Measurements from ENCODE around the gene EXOC6B.

EXOC6B gene

DNA sequence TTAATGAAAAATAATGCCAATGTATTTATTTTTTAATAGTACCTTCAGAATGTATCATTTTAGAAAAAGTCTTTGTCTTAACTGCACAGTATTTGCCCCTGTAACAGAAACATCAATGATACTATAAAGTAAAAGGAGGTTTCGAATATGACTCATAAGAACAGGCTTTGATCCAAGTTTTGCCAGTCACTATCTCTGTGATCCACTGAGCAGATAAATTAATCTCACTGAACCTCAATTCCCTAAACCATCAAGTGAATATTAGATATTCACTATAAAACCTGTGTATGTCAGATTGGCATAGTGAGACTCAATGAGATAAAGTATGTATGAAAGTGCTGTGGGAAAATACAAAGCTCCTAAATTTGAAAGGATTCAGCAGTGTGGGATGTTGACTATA, 292.1 kb downstream of the EXOC6B start:
- DNase-seq (ENCODE audit: low read depth, low spot score), result no peak
- Histone ChIP-seq H3K27me3 (ENCODE audit: insufficient read depth, insufficient read length) (no peaks in the 10 kb centered on the region), H3K9me3 (ENCODE audit: insufficient read depth, low read length) (no peaks in the 10 kb centered on the region), H3K36me3 (ENCODE audit: insufficient read depth, insufficient read length, low read length) (no peaks in the 10 kb centered on the region), H3K4me3 (ENCODE audit: insufficient read length, low read depth) (no peak overlapping the region), H3K4me1 (ENCODE audit: insufficient read depth, insufficient read length) (no peaks in the 10 kb centered on the region), H3K9ac (ENCODE audit: insufficient read length, low read depth) (no peak overlapping the region)
- TF ChIP-seq ZNF274 (IDR thresholded peaks at IDR 0.05; ENCODE audit: low read depth, low read length) (no peak), YY1 (IDR thresholded peaks at IDR 0.05; ENCODE audit: insufficient read depth, insufficient read length) (no peak), SUZ12 (IDR thresholded peaks at IDR 0.05; ENCODE audit: extremely low read depth, insufficient read depth, insufficient read length) (no peak)

DNA sequence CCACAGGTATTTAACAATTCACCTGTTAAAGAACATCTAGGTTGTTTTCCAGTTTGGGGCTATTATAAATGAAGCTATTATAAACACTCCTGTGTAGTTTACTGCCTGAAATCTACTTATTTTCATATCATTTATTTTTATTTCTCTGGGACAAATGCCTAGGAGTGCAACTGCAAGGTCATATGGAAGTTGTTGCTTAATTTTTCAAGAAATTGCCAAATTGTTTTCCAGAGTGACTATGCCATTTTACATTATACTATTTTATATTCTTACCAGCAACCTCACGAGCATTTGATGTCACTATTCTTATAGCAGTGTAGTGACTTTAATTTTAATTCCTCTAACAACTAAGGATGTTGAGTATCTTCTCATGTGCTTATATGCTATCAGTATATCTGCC, 298.4 kb downstream of the EXOC6B start:
- H3K9me3 ChIP-seq (ENCODE audit: insufficient read depth, low read length), result no peaks in the 10 kb centered on the region
- H3K4me3 ChIP-seq (ENCODE audit: insufficient read length, low read depth), result no peak overlapping the region
- H3K36me3 ChIP-seq (ENCODE audit: insufficient read depth, insufficient read length, low read length), result no peaks in the 10 kb centered on the region
- DNase-seq (ENCODE audit: low read depth, low spot score), result no peak
- no peak overlapping the region for H3K9ac ChIP-seq (ENCODE audit: insufficient read length, low read depth)
- no peaks in the 10 kb centered on the region for H3K4me1 ChIP-seq (ENCODE audit: insufficient read depth, insufficient read length)
- TF ChIP-seq ZNF274 (IDR thresholded peaks at IDR 0.05; ENCODE audit: low read depth, low read length) (no peak), SUZ12 (IDR thresholded peaks at IDR 0.05; ENCODE audit: extremely low read depth, insufficient read depth, insufficient read length) (no peak), YY1 (IDR thresholded peaks at IDR 0.05; ENCODE audit: insufficient read depth, insufficient read length) (no peak)
- H3K27me3 ChIP-seq (ENCODE audit: insufficient read depth, insufficient read length), result no peaks in the 10 kb centered on the region

DNA sequence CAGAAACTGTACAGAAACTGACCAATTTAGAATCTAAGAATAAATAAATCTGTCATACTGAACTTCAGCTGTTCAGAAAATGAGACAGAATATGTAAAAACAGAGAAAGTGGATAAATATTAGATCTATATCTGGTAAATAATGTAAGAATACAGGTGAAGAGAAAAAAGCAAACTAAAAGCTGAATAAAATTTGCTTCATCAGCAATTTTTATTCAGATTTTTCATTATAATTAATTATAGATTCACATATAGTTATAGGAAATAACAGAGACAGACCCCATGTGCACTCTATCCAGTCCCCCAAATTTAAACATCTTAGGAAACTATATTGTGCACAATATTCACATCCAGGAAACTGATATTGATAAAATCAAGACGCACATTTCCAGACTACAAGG, 299.2 kb downstream of the EXOC6B start:
- Histone ChIP-seq H3K4me1 (ENCODE audit: insufficient read depth, insufficient read length) (no peaks in the 10 kb centered on the region), H3K9ac (ENCODE audit: insufficient read length, low read depth) (no peak overlapping the region), H3K4me3 (ENCODE audit: insufficient read length, low read depth) (no peak overlapping the region), H3K36me3 (ENCODE audit: insufficient read depth, insufficient read length, low read length) (no peaks in the 10 kb centered on the region), H3K27me3 (ENCODE audit: insufficient read depth, insufficient read length) (no peaks in the 10 kb centered on the region), H3K9me3 (ENCODE audit: insufficient read depth, low read length) (no peaks in the 10 kb centered on the region)
- no peak for DNase-seq (ENCODE audit: low read depth, low spot score)
- TF ChIP-seq YY1 (IDR thresholded peaks at IDR 0.05; ENCODE audit: insufficient read depth, insufficient read length) (no peak), SUZ12 (IDR thresholded peaks at IDR 0.05; ENCODE audit: extremely low read depth, insufficient read depth, insufficient read length) (no peak), ZNF274 (IDR thresholded peaks at IDR 0.05; ENCODE audit: low read depth, low read length) (no peak)

DNA sequence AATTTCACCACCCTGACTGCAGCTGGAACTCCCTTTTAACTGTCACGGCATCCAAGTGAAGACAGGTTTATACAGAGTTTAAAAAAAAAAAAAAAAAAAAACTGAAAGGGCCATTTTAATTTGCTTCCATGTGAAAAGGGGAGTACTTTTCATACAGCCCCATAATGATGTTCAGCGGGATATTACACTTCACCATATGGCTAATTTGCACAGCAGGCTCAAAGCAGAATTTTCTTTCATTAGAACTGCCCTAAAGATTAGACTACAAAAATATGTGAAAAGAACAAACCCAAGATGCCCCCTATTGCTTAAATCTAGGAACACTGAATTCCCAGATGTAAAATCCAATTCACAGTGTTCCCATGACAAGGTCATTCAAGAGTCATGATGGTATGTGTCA, 301.8 kb downstream of the EXOC6B start:
- Histone ChIP-seq H3K4me1 (ENCODE audit: insufficient read depth, insufficient read length) (no peaks in the 10 kb centered on the region), H3K36me3 (ENCODE audit: insufficient read depth, insufficient read length, low read length) (no peaks in the 10 kb centered on the region), H3K27me3 (ENCODE audit: insufficient read depth, insufficient read length) (no peaks in the 10 kb centered on the region), H3K9me3 (ENCODE audit: insufficient read depth, low read length) (no peaks in the 10 kb centered on the region), H3K4me3 (ENCODE audit: insufficient read length, low read depth) (no peak overlapping the region), H3K9ac (ENCODE audit: insufficient read length, low read depth) (no peak overlapping the region)
- no peak for DNase-seq (ENCODE audit: low read depth, low spot score)
- TF ChIP-seq SUZ12 (IDR thresholded peaks at IDR 0.05; ENCODE audit: extremely low read depth, insufficient read depth, insufficient read length), result no peak
- TF ChIP-seq YY1 (IDR thresholded peaks at IDR 0.05; ENCODE audit: insufficient read depth, insufficient read length), result no peak
- TF ChIP-seq ZNF274 (IDR thresholded peaks at IDR 0.05; ENCODE audit: low read depth, low read length), result no peak

DNA sequence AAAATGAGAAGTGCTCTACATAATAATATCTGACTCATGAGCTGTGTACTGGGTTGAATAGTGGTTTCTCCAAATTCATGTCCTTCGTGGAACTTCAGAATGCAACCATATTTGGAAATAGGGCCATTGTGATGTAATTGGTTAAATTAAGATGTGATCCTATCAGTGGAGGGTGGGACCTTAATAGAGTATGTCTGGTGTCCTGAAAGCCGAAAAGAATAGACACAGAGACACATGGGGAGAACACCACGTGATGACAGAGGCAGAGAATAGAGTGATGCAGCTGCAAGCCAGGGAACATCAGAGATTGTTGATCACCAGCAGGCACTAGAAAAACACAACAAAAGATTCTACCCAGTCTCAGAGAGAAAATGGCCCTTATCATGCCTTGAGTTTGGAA, 310.1 kb downstream of the EXOC6B start:
- Histone ChIP-seq H3K9me3 (ENCODE audit: insufficient read depth, low read length) (no peaks in the 10 kb centered on the region), H3K27me3 (ENCODE audit: insufficient read depth, insufficient read length) (no peaks in the 10 kb centered on the region), H3K4me3 (ENCODE audit: insufficient read length, low read depth) (no peak overlapping the region), H3K4me1 (ENCODE audit: insufficient read depth, insufficient read length) (no peaks in the 10 kb centered on the region), H3K9ac (ENCODE audit: insufficient read length, low read depth) (no peak overlapping the region), H3K36me3 (ENCODE audit: insufficient read depth, insufficient read length, low read length) (no peaks in the 10 kb centered on the region)
- no peak for DNase-seq (ENCODE audit: low read depth, low spot score)
- TF ChIP-seq SUZ12 (IDR thresholded peaks at IDR 0.05; ENCODE audit: extremely low read depth, insufficient read depth, insufficient read length), result no peak
- TF ChIP-seq YY1 (IDR thresholded peaks at IDR 0.05; ENCODE audit: insufficient read depth, insufficient read length), result no peak
- TF ChIP-seq ZNF274 (IDR thresholded peaks at IDR 0.05; ENCODE audit: low read depth, low read length), result no peak

DNA sequence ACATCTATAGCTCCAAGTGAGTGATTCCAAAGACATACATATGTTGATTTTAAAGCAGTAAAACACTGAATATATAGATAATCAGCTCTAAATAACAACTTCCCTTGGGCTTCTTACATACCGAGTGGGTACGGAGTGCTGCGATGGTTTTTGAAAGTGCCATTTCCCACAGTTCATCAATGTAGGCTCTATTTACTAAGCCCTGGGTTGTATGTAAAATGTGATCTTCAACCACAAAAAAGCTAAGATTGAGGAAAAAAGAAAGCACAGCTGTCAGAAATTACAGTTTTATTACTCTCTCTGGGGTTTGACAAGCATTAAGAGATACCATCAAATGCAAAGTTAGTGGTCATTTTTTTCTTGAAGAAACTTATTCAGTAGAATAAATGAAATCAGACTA, 312.8 kb downstream of the EXOC6B start:
- no peak for DNase-seq (ENCODE audit: low read depth, low spot score)
- H3K36me3 ChIP-seq (ENCODE audit: insufficient read depth, insufficient read length, low read length), result no peaks in the 10 kb centered on the region
- no peak for TF ChIP-seq ZNF274 (IDR thresholded peaks at IDR 0.05; ENCODE audit: low read depth, low read length)
- no peak for TF ChIP-seq YY1 (IDR thresholded peaks at IDR 0.05; ENCODE audit: insufficient read depth, insufficient read length)
- TF ChIP-seq SUZ12 (IDR thresholded peaks at IDR 0.05; ENCODE audit: extremely low read depth, insufficient read depth, insufficient read length), result no peak
- H3K4me3 ChIP-seq (ENCODE audit: insufficient read length, low read depth), result no peak overlapping the region
- no peaks in the 10 kb centered on the region for H3K9me3 ChIP-seq (ENCODE audit: insufficient read depth, low read length)
- no peaks in the 10 kb centered on the region for H3K4me1 ChIP-seq (ENCODE audit: insufficient read depth, insufficient read length)
- no peak overlapping the region for H3K9ac ChIP-seq (ENCODE audit: insufficient read length, low read depth)
- no peaks in the 10 kb centered on the region for H3K27me3 ChIP-seq (ENCODE audit: insufficient read depth, insufficient read length)

DNA sequence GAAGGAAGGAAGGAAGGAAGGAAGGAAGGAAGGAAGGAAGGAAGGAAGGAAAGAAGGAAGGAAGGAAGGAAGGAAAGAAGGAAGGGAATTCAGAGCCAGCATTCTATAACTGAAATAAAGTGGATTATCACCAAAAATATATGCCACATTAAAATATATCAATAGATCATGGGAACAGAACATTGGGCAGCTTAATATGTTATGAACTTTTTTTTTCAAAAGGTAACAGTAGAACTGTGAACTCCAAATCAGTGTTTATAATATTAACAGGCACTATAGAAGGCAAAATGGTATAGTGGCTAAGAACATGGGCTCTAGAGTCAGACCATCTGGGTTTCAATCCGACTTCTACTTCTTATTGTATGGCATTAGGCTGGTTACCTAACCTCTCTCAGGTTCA, 313.5 kb downstream of the EXOC6B start:
- TF ChIP-seq ZNF274 (IDR thresholded peaks at IDR 0.05; ENCODE audit: low read depth, low read length) (no peak), SUZ12 (IDR thresholded peaks at IDR 0.05; ENCODE audit: extremely low read depth, insufficient read depth, insufficient read length) (no peak), YY1 (IDR thresholded peaks at IDR 0.05; ENCODE audit: insufficient read depth, insufficient read length) (no peak)
- Histone ChIP-seq H3K36me3 (ENCODE audit: insufficient read depth, insufficient read length, low read length) (no peaks in the 10 kb centered on the region), H3K27me3 (ENCODE audit: insufficient read depth, insufficient read length) (no peaks in the 10 kb centered on the region), H3K4me1 (ENCODE audit: insufficient read depth, insufficient read length) (no peaks in the 10 kb centered on the region), H3K9me3 (ENCODE audit: insufficient read depth, low read length) (no peaks in the 10 kb centered on the region), H3K4me3 (ENCODE audit: insufficient read length, low read depth) (no peak overlapping the region), H3K9ac (ENCODE audit: insufficient read length, low read depth) (no peak overlapping the region)
- no peak for DNase-seq (ENCODE audit: low read depth, low spot score)

DNA sequence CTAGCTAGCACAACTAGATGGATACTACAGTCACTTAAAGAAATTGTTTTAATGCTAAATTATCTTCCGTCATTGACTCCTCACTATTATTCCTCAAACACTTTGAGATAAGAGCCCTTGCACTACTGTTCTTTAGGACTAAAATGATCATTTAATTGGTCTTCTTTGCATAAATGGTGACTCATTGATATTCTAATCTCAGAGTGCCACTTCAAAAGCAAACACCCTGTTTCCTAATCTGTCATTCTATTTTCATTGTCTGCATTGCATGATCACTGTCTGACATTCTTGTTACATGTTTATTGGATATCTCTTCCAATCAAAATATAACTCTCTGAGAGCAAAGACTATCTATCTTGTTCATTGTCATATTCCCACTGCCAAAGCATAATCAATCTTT, 313.9 kb downstream of the EXOC6B start:
- Histone ChIP-seq H3K4me3 (ENCODE audit: insufficient read length, low read depth) (no peak overlapping the region), H3K36me3 (ENCODE audit: insufficient read depth, insufficient read length, low read length) (no peaks in the 10 kb centered on the region), H3K9me3 (ENCODE audit: insufficient read depth, low read length) (no peaks in the 10 kb centered on the region), H3K27me3 (ENCODE audit: insufficient read depth, insufficient read length) (no peaks in the 10 kb centered on the region), H3K9ac (ENCODE audit: insufficient read length, low read depth) (no peak overlapping the region), H3K4me1 (ENCODE audit: insufficient read depth, insufficient read length) (no peaks in the 10 kb centered on the region)
- TF ChIP-seq YY1 (IDR thresholded peaks at IDR 0.05; ENCODE audit: insufficient read depth, insufficient read length) (no peak), ZNF274 (IDR thresholded peaks at IDR 0.05; ENCODE audit: low read depth, low read length) (no peak), SUZ12 (IDR thresholded peaks at IDR 0.05; ENCODE audit: extremely low read depth, insufficient read depth, insufficient read length) (no peak)
- no peak for DNase-seq (ENCODE audit: low read depth, low spot score)

Measured in NT2/D1 (cell line).